ENCODE data around the gene FHOD3. TPM values are rescaled to one million over a fixed set of nuclear protein-coding genes. Genes with fewer than 3 reads are reported as not detected.

Gene FHOD3
- total and polyA plus RNA-seq, 7 donors, result 5.4 to 98.2 (median 20.2) TPM

GRCh38 chr18:36633961-36634412, 336.5 kb downstream of the FHOD3 start:
- intact Hi-C loops (cut with DNase I), result no loop called here
- no peak for TF ChIP-seq CTCF (IDR thresholded peaks at IDR 0.05)
- Histone ChIP-seq H3K9me3 (no peaks in the 10 kb centered on the region), H3K36me3 (ENCODE audit: insufficient read depth in 1 of 2, low read depth in 1 of 2) (no peaks in the 10 kb centered on the region), H3K27ac (no peak overlapping the region), H3K4me1 (peaks cover 4% of the 10 kb centered on the region), H3K27me3 (ENCODE audit: insufficient read depth in 3 of 3, low read length in 2 of 3) (no peaks in the 10 kb centered on the region), H3K4me3 (no peak overlapping the region)
- ATAC-seq (no peak), DNase-seq (no peak)
- 79 to 82% (median 81%) methylated on average over 4 of the region's 4 CpGs for WGBS, 3 donors

GRCh38 chr18:36634573-36635216, 337.2 kb downstream of the FHOD3 start:
- WGBS, 3 donors, result 71 to 84% (median 77%) methylated on average over 7 of the region's 7 CpGs
- Histone ChIP-seq H3K9me3 (no peaks in the 10 kb centered on the region), H3K4me1 (no peaks in the 10 kb centered on the region), H3K27ac (no peak overlapping the region), H3K4me3 (no peak overlapping the region), H3K27me3 (ENCODE audit: insufficient read depth in 3 of 3, low read length in 2 of 3) (no peaks in the 10 kb centered on the region), H3K36me3 (ENCODE audit: insufficient read depth in 1 of 2, low read depth in 1 of 2) (no peaks in the 10 kb centered on the region)
- DNase-seq, result no peak
- ATAC-seq, result no peak
- TF ChIP-seq CTCF (IDR thresholded peaks at IDR 0.05), result no peak
- intact Hi-C loops (cut with DNase I), result no loop called here

- Histone ChIP-seq H3K27me3 (ENCODE audit: insufficient read depth in 3 of 3, low read length in 2 of 3) (no peaks in the 10 kb centered on the region), H3K4me3 (no peak overlapping the region), H3K27ac (no peak overlapping the region), H3K36me3 (ENCODE audit: insufficient read depth in 1 of 2, low read depth in 1 of 2) (no peaks in the 10 kb centered on the region), H3K9me3 (no peaks in the 10 kb centered on the region), H3K4me1 (no peaks in the 10 kb centered on the region)
- intact Hi-C loops (cut with DNase I), result no loop called here
- DNase-seq (no peak), ATAC-seq (no peak)
- WGBS, 3 donors, result 92 to 98% (median 95%) methylated on average over 2 of the region's 2 CpGs
- TF ChIP-seq CTCF (IDR thresholded peaks at IDR 0.05), result no peak
Observed at GRCh38 chr18:36635414-36636096, 338.0 kb downstream of the FHOD3 start.

- intact Hi-C loops (cut with DNase I), result no loop called here
- ATAC-seq (no peak), DNase-seq (no peak)
- no peak overlapping the region for H3K4me3 ChIP-seq
- H3K4me1 ChIP-seq, result no peaks in the 10 kb centered on the region
- TF ChIP-seq CTCF (IDR thresholded peaks at IDR 0.05), result no peak
- no peaks in the 10 kb centered on the region for H3K9me3 ChIP-seq
- H3K36me3 ChIP-seq (ENCODE audit: insufficient read depth in 1 of 2, low read depth in 1 of 2), result no peaks in the 10 kb centered on the region
- H3K27ac ChIP-seq, result no peak overlapping the region
- H3K27me3 ChIP-seq (ENCODE audit: insufficient read depth in 3 of 3, low read length in 2 of 3), result no peaks in the 10 kb centered on the region
- 91 to 93% (median 92%) methylated on average over 2 of the region's 2 CpGs for WGBS, 3 donors
Observed at GRCh38 chr18:36636237-36636817, 338.8 kb downstream of the FHOD3 start.
